Measurements from ENCODE around the gene AOPEP. TPM values are rescaled to one million over a fixed set of nuclear protein-coding genes. Genes with fewer than 3 reads are reported as not detected.

The AOPEP gene
- total and polyA plus RNA-seq, 10 donors = 14.8 to 86.1 (median 51.3) TPM

GRCh38 chr9:94772144-94772543, 45.6 kb downstream of the AOPEP start:
- no peaks in the 10 kb centered on the region for H3K4me1 ChIP-seq
- H3K27ac ChIP-seq = no peak overlapping the region
- no peak overlapping the region for H3K4me3 ChIP-seq
- no peaks in the 10 kb centered on the region for H3K9me3 ChIP-seq
- peaks cover 0 to 7% (median 0%) of the 10 kb centered on the region in 6 donors for H3K36me3 ChIP-seq
- no peak for DNase-seq
- intact Hi-C loops (cut with DNase I; ENCODE audit: low total_unique reads) = no loop called here
- WGBS, 5 donors = 85 to 95% (median 88%) methylated on average over 3 of the region's 3 CpGs
- H3K27me3 ChIP-seq (replicated peaks in 1 of 7) = no peaks in the 10 kb centered on the region
- TF ChIP-seq POLR2AphosphoS5 (IDR thresholded peaks at IDR 0.05) = no peak
- TF ChIP-seq POLR2A (IDR thresholded peaks at IDR 0.05) = no peak
- no peak for TF ChIP-seq CTCF (IDR thresholded peaks at IDR 0.05 in 8 of 11, conservative IDR thresholded peaks at IDR 0.05 in 3 of 11)

- intact Hi-C loops (cut with DNase I; ENCODE audit: low total_unique reads) = no loop called here
- no peak overlapping the region for H3K27ac ChIP-seq
- H3K9me3 ChIP-seq = no peaks in the 10 kb centered on the region
- no peaks in the 10 kb centered on the region for H3K27me3 ChIP-seq (replicated peaks in 1 of 7)
- H3K4me1 ChIP-seq = no peaks in the 10 kb centered on the region
- TF ChIP-seq POLR2AphosphoS5 (IDR thresholded peaks at IDR 0.05) (no peak), CTCF (IDR thresholded peaks at IDR 0.05 in 8 of 11, conservative IDR thresholded peaks at IDR 0.05 in 3 of 11) (no peak)
- H3K4me3 ChIP-seq = no peak overlapping the region
- 87 to 97% (median 91%) methylated on average over 4 of the region's 4 CpGs for WGBS, 5 donors
- DNase-seq = no peak
- H3K36me3 ChIP-seq = peaks cover 0 to under 1% (median 0%) of the 10 kb centered on the region in 6 donors
Measured at GRCh38 chr9:94772639-94773303, 46.3 kb downstream of the AOPEP start.

GRCh38 chr9:94773655-94774054, 47.2 kb downstream of the AOPEP start:
- Histone ChIP-seq H3K36me3 (no peaks in the 10 kb centered on the region), H3K27ac (no peak overlapping the region), H3K9me3 (no peaks in the 10 kb centered on the region), H3K27me3 (replicated peaks in 1 of 7) (no peaks in the 10 kb centered on the region), H3K4me3 (no peak overlapping the region), H3K4me1 (no peaks in the 10 kb centered on the region)
- no peak for DNase-seq
- intact Hi-C loops (cut with DNase I; ENCODE audit: low total_unique reads) = no loop called here
- 81 to 94% (median 86%) methylated on average over 5 of the region's 5 CpGs for WGBS, 5 donors
- TF ChIP-seq POLR2AphosphoS5 (IDR thresholded peaks at IDR 0.05) (no peak), CTCF (IDR thresholded peaks at IDR 0.05 in 8 of 11, conservative IDR thresholded peaks at IDR 0.05 in 3 of 11) (no peak), POLR2A (IDR thresholded peaks at IDR 0.05) (no peak)

- Histone ChIP-seq H3K9me3 (no peaks in the 10 kb centered on the region), H3K4me3 (no peak overlapping the region), H3K27ac (no peak overlapping the region), H3K36me3 (no peaks in the 10 kb centered on the region), H3K4me1 (peaks cover 0 to 5% (median 2%) of the 10 kb centered on the region in 6 donors), H3K27me3 (replicated peaks in 1 of 7) (no peaks in the 10 kb centered on the region)
- intact Hi-C loops (cut with DNase I; ENCODE audit: low total_unique reads) = no loop called here
- 91 to 95% (median 94%) methylated on average over 4 of the region's 4 CpGs for WGBS, 5 donors
- DNase-seq = no peak
- no peak for TF ChIP-seq POLR2A (IDR thresholded peaks at IDR 0.05)
- TF ChIP-seq POLR2AphosphoS5 (IDR thresholded peaks at IDR 0.05) = no peak
- TF ChIP-seq CTCF (IDR thresholded peaks at IDR 0.05 in 8 of 11, conservative IDR thresholded peaks at IDR 0.05 in 3 of 11) = no peak
Measured at GRCh38 chr9:94778013-94778412, 51.5 kb downstream of the AOPEP start.

Data from spleen (tissue), 11 donors.